NOMO-1 treated with dmso at 0.1 percent for 144 hours (cell line): ENCODE data around the gene PRKCZ.

ENCODE experiments used
- DNase-seq: peaks from one replicate; lab custom pipeline; 2025; ENCODE audit not compliant: unreplicated experiment; lab: John Stamatoyannopoulos, UW

The PRKCZ gene

GRCh38 chr1:2189459-2190425 lies 139.5 kb downstream of the PRKCZ start:
- DNase-seq: peak; percentile 68

DNA sequence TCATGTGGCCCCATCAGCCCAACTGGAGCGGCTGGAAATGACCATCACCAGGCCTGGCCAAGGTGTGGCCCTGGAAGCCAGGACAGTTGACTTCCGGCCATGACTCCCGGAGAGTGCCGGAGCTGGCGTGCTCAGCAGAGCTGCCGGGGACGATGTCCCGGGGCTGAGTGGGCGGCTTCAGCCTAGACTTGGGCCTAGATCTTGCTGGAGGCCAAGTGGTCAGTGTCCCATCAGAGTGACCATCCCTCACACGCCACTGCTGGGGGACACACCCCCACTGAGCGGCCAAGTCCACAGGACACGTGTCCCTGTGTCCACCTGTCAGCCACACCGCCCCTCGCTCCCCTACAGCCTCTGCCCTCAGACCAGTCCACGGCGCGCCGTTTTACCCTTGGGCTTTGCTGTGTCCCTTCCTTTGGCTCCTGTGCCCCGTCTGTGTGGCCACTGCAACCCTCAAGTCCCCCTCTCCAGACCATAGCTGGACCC lies 140.3 kb downstream of the PRKCZ start:
- no peak for DNase-seq

DNA sequence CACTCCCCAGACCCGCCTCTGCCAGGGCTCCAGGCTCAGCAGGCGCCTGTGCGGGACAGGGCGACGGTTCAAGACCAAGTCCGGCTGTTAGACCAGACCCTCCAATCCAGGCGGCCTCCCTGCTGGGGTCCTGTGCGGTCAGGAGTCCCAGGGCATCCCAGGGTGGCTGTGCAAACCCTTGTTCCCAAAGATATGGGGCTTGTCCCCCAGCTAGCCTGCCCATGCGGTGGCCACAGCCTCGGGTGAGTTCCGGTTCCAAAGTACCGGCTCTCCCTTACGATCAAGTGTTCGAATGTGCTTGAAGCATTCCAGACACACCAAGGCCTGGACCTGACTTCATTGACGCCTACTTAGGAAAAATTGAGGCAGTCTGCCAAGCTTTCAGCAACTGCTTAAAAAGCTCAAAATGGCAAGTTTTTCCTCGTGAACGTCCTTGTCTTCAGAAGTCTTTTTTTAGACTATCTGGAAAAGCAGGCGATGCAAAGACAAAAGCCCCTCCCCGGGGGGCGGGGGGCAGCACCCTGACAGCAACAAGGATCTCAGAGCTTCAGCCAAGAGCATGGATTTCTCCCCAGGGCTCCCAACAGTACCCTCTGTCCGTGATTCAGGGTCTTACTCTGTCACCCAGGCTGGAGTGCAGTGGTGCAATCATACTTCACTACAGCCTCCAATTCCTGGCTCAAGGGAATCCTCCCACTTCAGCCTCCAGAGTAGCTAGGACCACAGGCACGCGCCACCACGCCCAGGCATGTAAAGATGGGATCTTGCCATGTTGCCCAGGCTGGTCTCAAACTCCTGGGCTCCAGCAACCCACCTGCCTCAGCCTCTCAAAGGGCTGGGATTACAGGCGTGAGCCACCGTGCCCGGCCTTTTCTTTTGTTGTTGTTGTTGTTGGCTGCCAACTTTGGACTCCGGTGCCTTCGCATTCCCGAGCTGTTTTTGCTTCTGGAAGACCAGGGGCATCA lies 142.1 kb downstream of the PRKCZ start:
- no peak for DNase-seq

DNA sequence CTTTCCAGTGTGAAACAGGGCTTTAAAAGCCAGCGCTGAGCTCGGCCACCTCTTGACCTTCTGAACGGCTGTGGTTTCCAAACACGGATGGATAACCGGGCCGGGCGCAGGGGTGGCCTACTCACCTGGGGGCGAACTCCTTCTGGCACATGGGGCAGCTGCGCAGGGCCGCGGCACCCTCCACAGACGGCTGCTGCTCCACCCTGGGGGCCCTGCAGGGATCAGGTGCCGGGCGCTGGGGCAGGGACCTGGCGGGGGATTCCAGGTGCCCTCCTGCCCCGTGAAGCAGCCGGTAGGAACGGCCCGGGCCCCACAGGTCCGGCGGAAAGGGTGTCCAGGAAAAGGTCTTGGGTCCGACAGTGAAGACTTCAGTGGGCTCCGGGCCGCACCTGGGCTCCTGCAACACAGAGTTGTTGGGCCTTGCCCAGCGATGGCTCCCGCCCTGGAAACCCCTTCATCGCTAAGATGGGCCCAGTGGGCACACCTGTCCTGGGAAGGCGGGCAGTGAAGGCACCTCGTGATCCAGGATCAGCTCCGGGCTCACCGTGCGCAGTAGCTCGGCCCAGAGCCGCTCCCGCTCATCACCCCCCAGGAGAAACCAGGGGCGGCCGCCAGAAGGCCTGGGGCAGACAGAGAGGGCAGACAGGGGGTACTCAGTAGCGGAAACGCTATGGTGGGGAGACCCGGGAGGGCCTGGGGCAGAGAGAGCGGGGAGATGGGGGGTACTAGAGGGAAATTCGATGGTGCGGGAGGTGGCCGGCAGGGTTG lies 143.5 kb downstream of the PRKCZ start:
- no peak for DNase-seq

DNA sequence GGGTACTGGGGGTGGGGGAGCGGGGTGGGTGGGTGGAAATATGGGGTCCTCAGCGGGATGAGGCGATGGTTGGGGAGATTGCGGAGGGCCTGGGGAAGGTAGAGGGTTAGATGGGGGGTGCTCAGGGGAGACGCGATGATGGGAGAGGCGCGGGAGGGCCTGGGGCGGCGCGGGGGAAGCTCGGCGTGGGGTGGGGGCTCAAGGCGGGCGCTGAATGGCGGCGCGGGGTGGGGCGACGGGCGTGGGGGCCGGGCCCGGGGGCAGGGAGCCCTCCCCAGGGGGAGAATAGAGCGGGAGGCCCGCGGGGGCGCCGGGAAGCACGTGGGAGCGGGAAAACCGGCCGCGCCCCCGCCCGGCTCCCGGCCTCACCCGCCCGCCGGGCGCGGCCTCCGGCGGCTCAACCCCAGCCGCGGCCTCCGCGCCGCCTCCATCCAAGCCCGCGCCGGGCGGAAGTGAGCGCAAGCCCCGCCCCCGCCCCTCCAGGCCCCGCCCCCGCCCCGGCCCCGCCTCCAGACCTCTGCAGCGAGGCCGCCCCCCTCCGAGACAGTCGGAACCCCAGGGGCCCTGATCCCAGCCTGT lies 144.2 kb downstream of the PRKCZ start, which contains the start of gene FAAP20:
Gene FAAP20, minus strand, starts transcription at position 454 of the 579 bp plus-strand sequence. Its CDS starts 23 bp downstream, at position 431.
- DNase-seq: no peak

GRCh38 chr1:2194898-2195673 lies 144.9 kb downstream of the PRKCZ start:
- DNase-seq: peak; percentile 87

GRCh38 chr1:2195785-2196184 lies 145.6 kb downstream of the PRKCZ start:
- DNase-seq: no peak

DNA sequence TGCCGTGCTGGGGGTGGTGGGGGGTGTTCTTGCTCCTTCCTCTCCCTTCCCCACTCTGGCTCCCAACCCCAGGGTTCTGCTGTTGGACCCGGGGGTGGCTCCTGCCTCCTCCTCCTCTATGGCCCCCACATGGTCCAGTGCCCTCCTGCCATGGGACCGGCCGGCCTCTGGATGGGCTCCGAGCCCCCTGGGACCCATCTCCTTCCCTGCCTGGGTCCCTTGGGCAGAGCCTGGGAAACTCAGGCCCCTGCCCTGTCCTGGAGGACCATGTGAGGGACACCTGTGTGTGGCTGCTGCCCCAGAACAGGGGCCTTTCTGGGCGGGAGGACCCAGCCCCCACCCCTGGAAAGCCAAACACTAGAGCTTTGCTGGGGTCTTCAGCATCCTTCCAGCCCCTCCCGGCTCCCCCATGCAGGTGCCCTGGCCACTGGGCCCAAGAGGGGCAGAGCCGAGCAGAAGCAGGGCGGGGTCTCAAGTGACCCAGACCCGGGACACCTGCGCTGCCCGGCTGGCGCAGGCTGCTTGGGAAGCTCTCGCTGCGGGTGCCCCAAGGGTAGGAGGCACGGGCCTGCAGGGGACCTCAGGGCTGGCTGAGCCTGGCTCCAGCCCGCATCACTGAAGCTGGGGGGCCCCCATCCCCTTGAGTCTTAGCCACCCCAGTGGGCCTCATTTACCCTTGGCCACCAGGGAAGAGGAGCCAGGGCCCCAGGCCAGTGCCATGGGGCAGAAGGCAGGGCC lies 146.9 kb downstream of the PRKCZ start:
- DNase-seq: no peak

DNA sequence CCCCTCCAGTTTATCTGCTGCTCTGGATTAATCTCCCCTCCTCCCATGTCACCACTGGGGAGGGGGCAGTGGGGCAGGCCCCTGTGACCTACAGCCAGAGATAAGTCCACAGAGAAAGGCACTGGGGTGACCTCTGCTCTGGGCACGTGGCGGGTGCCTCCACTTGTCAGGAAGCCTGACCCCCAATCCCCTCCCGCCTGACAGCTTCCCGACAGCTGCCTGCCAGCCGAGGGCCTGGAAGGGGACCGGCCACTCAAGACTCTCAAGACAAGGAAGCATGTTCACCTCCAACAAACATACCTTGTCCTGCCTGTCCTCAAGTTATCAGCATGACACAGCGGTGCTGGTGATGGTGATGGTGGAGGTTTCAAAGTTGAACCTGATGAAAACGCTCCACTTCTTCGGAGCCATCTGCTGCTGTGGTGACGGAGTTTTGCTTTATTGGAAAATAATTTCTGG lies 147.5 kb downstream of the PRKCZ start:
- no peak for DNase-seq

DNA sequence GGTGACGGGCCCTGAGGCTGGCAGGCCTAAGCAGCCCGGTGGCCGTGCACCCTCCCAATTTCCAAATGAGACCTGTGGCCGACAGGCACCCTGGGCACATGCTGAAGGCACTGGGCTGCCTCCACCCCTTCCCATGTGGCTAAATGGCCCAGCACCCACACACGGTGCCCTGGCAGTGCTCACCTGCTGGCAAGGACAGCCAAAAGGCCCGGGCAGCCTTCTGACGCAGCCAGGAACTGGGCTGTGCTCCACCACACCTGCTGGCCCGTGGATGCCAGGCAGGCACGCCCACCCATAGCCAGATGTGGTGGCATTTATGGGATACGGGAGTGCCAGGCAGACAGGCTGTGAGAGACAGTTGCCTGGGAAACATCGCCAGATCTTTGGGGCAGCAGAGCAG lies 148.4 kb downstream of the PRKCZ start:
- DNase-seq: no peak

GRCh38 chr1:2199042-2199810 lies 149.0 kb downstream of the PRKCZ start:
- DNase-seq: peak; percentile 70

DNA sequence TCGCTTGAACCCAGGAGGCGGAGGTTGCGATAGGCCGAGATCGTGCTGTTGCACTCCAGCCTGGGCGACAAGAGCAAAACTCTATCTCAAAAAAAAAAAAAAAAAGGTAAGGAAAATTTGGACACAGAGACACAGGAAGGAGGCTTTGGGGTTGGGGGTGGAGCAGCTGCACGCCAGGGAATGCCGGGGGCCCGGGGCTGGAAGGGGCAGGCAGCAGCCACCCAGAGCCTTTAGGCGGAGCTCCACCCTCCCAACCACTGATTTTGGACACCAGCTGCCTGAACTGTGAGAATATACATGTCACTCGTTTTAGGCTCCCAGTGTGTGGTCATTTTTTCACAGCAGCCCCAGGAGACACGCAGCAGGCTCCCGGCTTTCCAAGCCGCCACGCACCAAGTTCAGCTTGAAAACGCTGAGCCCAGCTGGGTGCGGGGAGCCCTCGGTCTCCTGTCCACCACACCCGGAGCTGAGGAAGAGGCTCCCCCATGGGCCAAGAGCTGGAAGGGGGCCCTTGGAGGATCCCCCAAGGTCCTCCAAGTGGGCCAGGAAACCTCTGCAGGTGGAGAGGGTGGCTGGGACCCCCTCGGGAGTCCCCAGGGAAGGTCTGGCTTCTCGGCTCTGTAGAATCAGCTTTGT lies 150.2 kb downstream of the PRKCZ start:
- DNase-seq: no peak

DNA sequence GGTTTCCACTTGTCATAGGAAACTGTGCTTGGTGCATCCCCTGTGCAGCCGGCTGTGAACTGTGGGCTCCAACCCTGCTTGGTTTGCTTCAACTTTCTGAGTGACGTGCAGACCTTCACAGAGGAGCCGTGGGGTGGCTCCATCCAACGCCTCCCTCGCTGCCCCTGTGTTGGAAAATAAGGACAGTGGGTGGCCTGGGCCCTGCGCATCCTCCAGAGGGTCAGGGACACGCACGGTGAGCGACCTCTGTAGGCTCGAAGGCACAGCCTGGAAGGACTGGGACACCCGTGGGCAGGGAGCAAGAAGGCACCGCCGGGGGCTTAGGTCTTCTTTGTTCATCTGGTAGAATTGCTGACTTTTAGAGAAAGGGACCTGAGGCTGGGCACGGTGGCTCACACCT lies 150.9 kb downstream of the PRKCZ start:
- no peak for DNase-seq

GRCh38 chr1:2202008-2202575 lies 151.9 kb downstream of the PRKCZ start:
- DNase-seq: no peak

DNA sequence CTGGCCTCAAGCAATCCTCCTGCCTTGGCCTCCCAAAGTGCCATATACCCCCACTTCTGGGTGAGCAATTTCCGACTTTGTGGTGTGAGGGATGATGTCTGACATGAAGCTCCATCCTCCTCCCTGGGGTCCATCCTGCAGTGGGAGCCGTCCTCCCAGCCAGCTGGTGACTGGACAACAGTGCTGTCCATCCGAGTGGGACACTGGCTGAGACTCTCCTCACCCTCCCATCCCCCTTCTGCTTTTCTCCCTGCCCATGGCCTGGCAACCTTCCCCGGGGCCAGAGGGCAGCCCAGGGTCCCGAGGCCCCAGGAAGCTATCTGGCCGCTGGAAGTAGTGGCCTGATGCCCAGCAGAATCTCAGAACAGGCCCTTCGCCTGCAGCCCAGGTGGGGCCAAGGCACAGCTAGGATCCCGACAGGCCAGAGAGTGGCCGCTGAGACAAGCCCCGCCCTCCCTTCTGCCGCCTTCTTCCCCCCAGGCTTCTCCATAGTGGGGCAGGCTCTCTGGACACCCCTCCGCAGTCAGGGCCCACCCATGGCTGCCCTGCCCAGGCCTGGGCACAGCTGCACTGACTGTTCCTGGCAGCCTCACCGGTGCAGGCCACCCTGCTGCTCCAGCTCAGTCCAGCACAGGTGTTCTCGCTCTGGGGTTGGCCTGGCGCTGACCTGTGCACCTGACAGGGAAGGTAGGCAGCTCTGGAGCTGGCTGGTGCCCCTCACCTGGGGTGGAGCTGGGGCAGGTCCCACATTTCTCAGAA lies 152.8 kb downstream of the PRKCZ start:
- DNase-seq: no peak

GRCh38 chr1:2203671-2204414 lies 153.6 kb downstream of the PRKCZ start:
- no peak for DNase-seq
